Lung (tissue), 12 donors: ENCODE measurements around the gene CRYGN. TPM values are rescaled to one million over a fixed set of nuclear protein-coding genes. Genes with fewer than 3 reads are reported as not detected.

ENCODE experiments used
- ATAC-seq: fragments of 200-7000 bp; cut with Tn5 transposase; one replicate; pipeline ENCODE4 v1.9.1; 2020; ENCODE audit warnings: moderate number of reproducible peaks; ENCODE audit not compliant: insufficient read depth, low FRiP score
- DNase-seq, 3 donors: peaks; one replicate each; pipeline ENCODE4 v3.0.0-alpha.2; 2013 to 2017
- H3K27ac ChIP-seq, 2 donors: one replicate each; pipeline ENCODE4 v1.5.1; 2013; ENCODE audit warnings: mild to moderate bottlenecking in 2 of 2, moderate library complexity in 2 of 2, control low read depth in 1 of 2, inconsistent platforms in 1 of 2, low read depth in 1 of 2, low read length in 1 of 2
- H3K27me3 ChIP-seq, 3 donors: one replicate each; pipeline ENCODE4 v1.5.1; 2013; ENCODE audit warnings: low read length in 2 of 3; ENCODE audit not compliant: control insufficient read depth in 3 of 3, insufficient read depth in 3 of 3
- H3K36me3 ChIP-seq, 4 donors: one replicate each; pipeline ENCODE4 v1.5.1; 2013; ENCODE audit warnings: low read length in 4 of 4, mild to moderate bottlenecking in 1 of 4, moderate library complexity in 1 of 4; ENCODE audit not compliant: control insufficient read depth in 4 of 4, insufficient read depth in 4 of 4
- H3K4me1 ChIP-seq, 5 donors: one replicate each; pipeline ENCODE4 v1.5.1; 2013; ENCODE audit warnings: low read length in 5 of 5, mild to moderate bottlenecking in 2 of 5, moderate library complexity in 1 of 5; ENCODE audit not compliant: control insufficient read depth in 5 of 5, insufficient read depth in 5 of 5
- H3K4me3 ChIP-seq: one replicate; pipeline ENCODE4 v1.5.1; 2013; ENCODE audit warnings: mild to moderate bottlenecking, control low read depth, moderate library complexity
- H3K9ac ChIP-seq, 2 donors: one replicate each; pipeline ENCODE4 v1.5.1; 2013; ENCODE audit warnings: low read length in 2 of 2, control low read depth in 1 of 2; ENCODE audit not compliant: insufficient read depth in 1 of 2
- H3K9me3 ChIP-seq, 4 donors: one replicate each; pipeline ENCODE4 v1.5.1; 2013; ENCODE audit warnings: low read length in 3 of 4, mild to moderate bottlenecking in 1 of 4, moderate library complexity in 1 of 4; ENCODE audit not compliant: control insufficient read depth in 4 of 4, insufficient read depth in 3 of 4
- CTCF ChIP-seq: IDR thresholded peaks from 2 replicates; pipeline ENCODE4 v1.5.1; 2012; ENCODE audit warnings: mild to moderate bottlenecking; ENCODE audit errors: control extremely low read depth, extremely low read depth
- WGBS, 2 donors: extraction: QIAGEN DNeasy Blood & Tissue Kit; methylation state at CpG; one replicate each; pipeline ENCODE4 v1.1.7; 2013; 5-methylcytosine and 5-hydroxymethylcytosine counted together
- polyA plus RNA-seq, 2 donors: library from polyadenylated mRNA; stranded (reverse); fragments of 200-250 nt; gene quantifications; one replicate each; pipeline ENCODE4 v1.2.1, GENCODE V29; 2013
- total RNA-seq, 2 donors: library from RNA; depleted of rRNA in 1 of 2; stranded (reverse); fragments of >200 nt in 1 of 2; gene quantifications; one replicate each; pipeline ENCODE4 v1.2.1, GENCODE V29; 2014 to 2021
- donor health status: control.
- donor health status: control.
- donor health status: Bipolar disorder and iron deficiency.
- donor health status: healthy.
- donor health status: DM: yes; HTN: yes; CAD: no.

CRYGN gene
- total and polyA plus RNA-seq, 4 donors = 0.07 to 0.34 (median 0.28) TPM; not detected in 1

GRCh38 chr7:151453326-151453791 is 13.4 kb upstream of the CRYGN start:
- Histone ChIP-seq H3K27ac (no peak overlapping the region), H3K9me3 (no peaks in the 10 kb centered on the region), H3K9ac (no peak overlapping the region), H3K27me3 (peaks cover 0 to 2% (median 0%) of the 10 kb centered on the region in 3 donors), H3K4me3 (no peak overlapping the region), H3K36me3 (no peaks in the 10 kb centered on the region), H3K4me1 (peaks cover 0 to 1% (median 0%) of the 10 kb centered on the region in 5 donors)
- no peak for ATAC-seq
- DNase-seq = peak in 1 of 3 donors; percentile 4
- WGBS, 2 donors = 78 to 91% methylated on average over 13 of the region's 13 CpGs
- no peak for TF ChIP-seq CTCF

- Histone ChIP-seq H3K27ac (no peak overlapping the region), H3K9ac (no peak overlapping the region), H3K27me3 (peaks cover 0 to 2% (median 0%) of the 10 kb centered on the region in 3 donors), H3K4me3 (no peak overlapping the region), H3K36me3 (no peaks in the 10 kb centered on the region), H3K4me1 (peaks cover 0 to 6% (median 0%) of the 10 kb centered on the region in 5 donors), H3K9me3 (no peaks in the 10 kb centered on the region)
- ATAC-seq (no peak), DNase-seq (no peak)
- no peak for TF ChIP-seq CTCF
- WGBS, 2 donors = 85 to 91% methylated on average over 15 of the region's 15 CpGs
Observed at GRCh38 chr7:151452680-151453325, 12.9 kb upstream of the CRYGN start.

GRCh38 chr7:151451626-151452571 is 12.0 kb upstream of the CRYGN start:
- ATAC-seq (no peak), DNase-seq (peak in 1 of 3 donors; percentile 3)
- Histone ChIP-seq H3K4me3 (no peak overlapping the region), H3K27ac (no peak overlapping the region), H3K9me3 (no peaks in the 10 kb centered on the region), H3K27me3 (peaks cover 0 to 2% (median 0%) of the 10 kb centered on the region in 3 donors), H3K9ac (no peak overlapping the region), H3K36me3 (no peaks in the 10 kb centered on the region), H3K4me1 (peaks cover 0 to 6% (median 0%) of the 10 kb centered on the region in 5 donors)
- no peak for TF ChIP-seq CTCF
- WGBS, 2 donors = 83 to 90% methylated on average over 23 of the region's 23 CpGs
